ENCODE measurements around the gene PRR9.

PRR9 gene

GRCh38 chr1:153262070-153262366 lies 44.6 kb downstream of the PRR9 start:
- peak overlapping the region; percentile 20 for H3K4me3 ChIP-seq (ENCODE audit: low read depth, low read length)
- DNase-seq (ENCODE audit: low read depth), result no peak
- TF ChIP-seq CTCF (IDR thresholded peaks at IDR 0.05; ENCODE audit: low read depth, low read length, missing control alignments), result no peak

- TF ChIP-seq CTCF (IDR thresholded peaks at IDR 0.05; ENCODE audit: low read depth, low read length, missing control alignments), result no peak
- no peak for DNase-seq (ENCODE audit: low read depth)
- H3K4me3 ChIP-seq (ENCODE audit: low read depth, low read length), result peak overlapping the region; percentile 19; the same call in 1 of the 2 replicates
Measured at GRCh38 chr1:153262462-153263157, 45.2 kb downstream of the PRR9 start.

- DNase-seq (ENCODE audit: low read depth), result no peak
- TF ChIP-seq CTCF (IDR thresholded peaks at IDR 0.05; ENCODE audit: low read depth, low read length, missing control alignments), result peak; percentile 15
- no peak overlapping the region for H3K4me3 ChIP-seq (ENCODE audit: low read depth, low read length)
Measured at GRCh38 chr1:153265457-153265856, 48.1 kb downstream of the PRR9 start.
